NCI-H2029 (cell line): ENCODE data around the gene IGFBP4.

Source experiments
- DNase-seq: peaks from one replicate; lab custom pipeline; 2025; lab: John Stamatoyannopoulos, UW

IGFBP4 gene

GRCh38 chr17:40471846-40472732 lies 28.8 kb downstream of the IGFBP4 start:
- DNase-seq, result no peak

DNA sequence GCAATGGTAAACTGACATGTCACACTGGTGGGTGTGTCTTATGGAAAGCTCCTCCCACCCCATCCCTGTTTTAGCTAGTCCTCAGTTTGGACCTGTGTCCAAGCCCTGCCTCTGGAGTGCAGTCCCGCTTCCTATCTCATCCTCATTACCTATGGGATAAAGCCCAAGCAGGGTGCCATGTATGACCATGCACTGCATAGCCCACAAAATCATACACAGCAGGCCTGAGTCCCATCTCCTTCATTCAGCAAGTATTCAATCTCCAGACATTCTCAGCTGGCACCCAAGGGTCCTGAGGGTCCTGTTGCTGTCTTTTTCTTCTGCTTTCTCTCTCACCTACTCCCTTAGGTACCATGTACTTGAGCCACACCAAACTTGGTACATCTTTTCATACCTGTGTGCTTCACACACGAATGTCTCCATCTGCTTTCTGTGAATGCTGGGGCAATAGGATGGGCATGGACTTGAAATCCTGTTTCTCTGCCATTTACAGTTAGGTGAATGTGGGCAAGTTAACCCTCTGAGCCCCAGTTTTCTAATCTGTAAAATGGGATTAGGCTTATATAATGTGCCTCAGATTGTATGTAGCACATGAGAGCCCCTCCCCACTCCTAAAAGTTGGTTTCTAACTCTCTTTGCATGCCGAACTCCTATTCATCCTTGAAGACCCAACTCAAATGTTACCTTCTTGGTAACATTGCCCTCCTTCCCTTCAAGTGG lies 29.6 kb downstream of the IGFBP4 start:
- no peak for DNase-seq

- DNase-seq, result no peak
Measured at GRCh38 chr17:40473573-40474365, 30.5 kb downstream of the IGFBP4 start.

GRCh38 chr17:40474419-40475002 lies 31.3 kb downstream of the IGFBP4 start:
- no peak for DNase-seq

GRCh38 chr17:40475234-40475908 lies 32.1 kb downstream of the IGFBP4 start:
- no peak for DNase-seq

DNA sequence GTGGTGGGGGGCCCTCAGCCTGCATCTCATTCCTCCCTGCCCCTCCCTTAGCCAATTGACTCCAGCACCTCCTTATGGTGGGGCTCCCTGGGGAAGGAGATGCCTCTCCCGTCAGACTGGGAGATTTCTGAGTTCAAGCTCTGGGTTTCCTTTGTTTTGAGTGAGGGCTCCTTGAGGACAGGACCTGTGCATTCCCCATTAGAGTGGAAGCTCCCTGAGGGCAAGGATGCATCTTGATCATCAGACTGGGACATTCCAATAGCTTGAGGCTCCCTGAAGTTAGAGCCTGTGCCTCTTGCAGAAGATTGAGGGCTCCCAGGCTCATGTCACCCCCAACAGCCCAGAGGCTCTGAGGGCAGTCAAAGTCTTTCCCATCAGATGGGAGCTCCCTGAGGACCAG lies 34.5 kb downstream of the IGFBP4 start:
- DNase-seq, result no peak

DNA sequence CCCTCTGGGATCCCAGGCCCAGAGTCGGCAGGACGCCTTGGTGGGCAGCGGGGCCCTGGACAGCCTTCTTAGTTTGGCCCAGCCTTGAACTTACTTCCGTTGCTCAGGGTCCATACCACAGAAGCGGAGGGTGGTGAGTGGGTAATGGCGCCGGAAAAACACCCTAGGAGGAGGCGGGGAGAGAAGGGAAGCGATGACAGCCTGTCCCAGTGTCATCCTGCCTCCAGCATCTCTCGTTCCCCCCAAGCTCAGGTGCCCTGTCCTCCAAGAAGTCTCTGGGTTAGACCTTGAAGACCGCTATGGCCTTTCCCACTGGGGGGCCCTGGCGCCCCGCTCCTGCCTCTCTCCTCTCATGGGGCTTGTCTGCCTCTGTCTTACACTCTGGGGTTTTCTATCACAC lies 35.2 kb downstream of the IGFBP4 start:
- no peak for DNase-seq

- DNase-seq, result no peak
Measured at GRCh38 chr17:40479754-40480480, 36.7 kb downstream of the IGFBP4 start.

GRCh38 chr17:40480501-40481003 lies 37.3 kb downstream of the IGFBP4 start:
- DNase-seq, result no peak

DNA sequence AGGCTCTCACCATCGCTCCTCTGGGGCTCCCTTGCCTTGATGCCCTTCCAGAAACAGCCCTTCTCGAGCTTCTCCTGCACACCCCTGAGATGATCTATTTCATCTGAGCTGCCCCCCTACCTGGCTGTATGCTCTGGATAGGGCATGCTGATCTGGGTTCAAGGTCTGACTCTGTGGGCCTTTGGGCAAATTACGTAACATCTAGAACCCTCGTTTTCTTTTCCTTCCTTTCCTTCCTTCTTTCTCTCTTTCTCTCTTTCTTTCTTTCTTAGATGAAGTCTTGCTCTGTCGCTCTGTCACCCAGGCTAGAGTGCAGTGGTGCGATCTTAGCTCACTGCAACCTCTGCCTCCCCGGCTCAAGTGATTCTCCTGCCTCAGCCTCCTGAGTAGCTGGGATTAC lies 37.9 kb downstream of the IGFBP4 start:
- no peak for DNase-seq

DNA sequence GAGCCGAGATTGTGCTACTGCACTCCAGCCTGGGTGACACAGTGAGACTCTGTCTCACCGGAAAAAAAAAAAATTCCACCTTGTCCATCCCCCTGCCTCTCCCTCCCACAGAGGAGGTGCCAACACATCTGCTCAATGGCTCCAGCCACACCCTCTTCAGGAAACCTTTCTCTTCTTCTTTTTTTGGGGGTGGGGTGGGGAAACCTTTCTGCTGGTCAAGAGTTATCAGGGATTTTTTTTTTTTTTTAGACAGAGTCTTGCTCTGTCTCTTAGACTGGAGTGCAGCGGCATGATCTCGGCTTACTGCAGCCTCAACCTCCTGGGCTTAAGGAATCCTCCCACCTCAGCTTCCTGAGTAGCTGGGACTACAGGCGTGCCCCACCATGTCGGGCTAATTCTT lies 39.5 kb downstream of the IGFBP4 start:
- DNase-seq, result no peak

DNA sequence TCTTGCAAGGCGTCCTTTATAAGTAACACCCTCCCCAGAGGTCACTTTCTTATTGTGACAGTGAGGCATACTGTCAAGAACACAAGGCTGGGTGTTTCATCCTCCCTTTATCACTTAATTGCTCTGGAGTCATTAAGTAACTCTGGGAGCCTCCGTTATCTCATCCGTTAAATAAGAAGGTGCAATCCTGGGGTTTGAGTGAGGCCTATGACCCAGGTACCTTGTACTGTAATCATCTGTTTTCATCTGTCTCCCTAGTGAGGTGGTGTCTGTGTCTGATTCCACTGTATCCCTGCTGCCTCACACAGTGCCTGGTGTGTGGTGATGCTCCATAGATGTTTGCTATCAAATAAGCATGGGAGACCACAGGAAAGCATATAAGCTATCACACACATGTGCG lies 40.4 kb downstream of the IGFBP4 start:
- DNase-seq, result no peak

DNA sequence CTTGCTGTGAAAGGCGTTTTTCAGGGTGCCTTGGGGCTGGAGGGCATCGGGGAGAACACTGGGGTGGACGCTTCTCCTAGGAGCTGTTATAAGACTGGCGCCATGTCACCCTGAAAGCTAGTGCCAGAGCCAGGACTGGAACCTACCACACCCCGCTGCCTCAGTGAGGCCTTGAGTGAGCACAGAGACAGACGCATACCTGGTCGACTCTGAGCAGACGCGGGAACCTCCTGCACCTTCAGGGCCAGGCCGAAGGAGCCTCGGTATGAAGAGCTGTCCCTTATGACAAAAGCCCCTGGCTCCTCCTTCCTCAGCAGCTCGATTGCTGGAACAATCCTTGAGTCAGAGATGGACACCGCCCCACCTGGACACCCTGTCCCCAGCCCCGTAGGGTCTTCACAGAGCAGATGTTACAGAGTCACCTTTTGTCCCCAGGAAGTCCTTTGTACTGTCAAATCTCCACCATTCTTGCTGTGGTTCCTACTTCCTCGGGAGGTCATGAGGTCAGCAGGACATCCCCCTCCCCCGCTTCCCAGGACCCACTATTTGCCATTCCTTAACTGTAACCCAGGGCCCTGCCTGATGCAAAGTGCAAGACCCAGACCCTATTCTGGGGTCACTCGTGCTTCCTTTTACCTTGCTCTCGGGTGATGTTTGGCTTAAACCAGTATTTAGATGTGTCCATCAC lies 41.2 kb downstream of the IGFBP4 start:
- DNase-seq, result no peak

DNA sequence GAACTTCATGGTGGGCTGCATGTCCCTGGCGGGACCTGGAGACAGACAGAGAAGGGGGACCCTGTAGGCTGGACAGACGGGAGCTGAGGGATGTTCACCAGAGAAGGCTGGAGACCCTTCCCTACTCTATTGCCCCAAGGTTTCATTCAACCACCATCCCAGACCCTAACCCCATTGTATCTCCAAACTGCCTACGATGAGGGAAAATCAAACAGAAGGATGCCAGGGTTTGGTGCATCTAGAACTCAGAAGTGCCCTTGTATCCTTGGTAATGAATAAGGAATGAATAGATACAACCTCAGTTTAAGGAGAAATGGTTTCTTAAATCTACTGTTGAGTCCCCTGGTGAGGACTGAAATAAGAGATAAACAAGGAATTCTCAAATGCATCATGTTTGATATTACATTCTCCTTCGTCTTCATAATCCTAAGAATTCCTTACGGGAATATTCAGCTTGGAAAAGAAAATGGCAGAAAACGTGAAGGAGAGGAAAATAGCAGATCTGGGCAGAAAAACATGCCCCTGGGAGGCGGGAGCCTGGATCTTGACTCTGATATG lies 41.8 kb downstream of the IGFBP4 start:
- DNase-seq, result no peak

DNA sequence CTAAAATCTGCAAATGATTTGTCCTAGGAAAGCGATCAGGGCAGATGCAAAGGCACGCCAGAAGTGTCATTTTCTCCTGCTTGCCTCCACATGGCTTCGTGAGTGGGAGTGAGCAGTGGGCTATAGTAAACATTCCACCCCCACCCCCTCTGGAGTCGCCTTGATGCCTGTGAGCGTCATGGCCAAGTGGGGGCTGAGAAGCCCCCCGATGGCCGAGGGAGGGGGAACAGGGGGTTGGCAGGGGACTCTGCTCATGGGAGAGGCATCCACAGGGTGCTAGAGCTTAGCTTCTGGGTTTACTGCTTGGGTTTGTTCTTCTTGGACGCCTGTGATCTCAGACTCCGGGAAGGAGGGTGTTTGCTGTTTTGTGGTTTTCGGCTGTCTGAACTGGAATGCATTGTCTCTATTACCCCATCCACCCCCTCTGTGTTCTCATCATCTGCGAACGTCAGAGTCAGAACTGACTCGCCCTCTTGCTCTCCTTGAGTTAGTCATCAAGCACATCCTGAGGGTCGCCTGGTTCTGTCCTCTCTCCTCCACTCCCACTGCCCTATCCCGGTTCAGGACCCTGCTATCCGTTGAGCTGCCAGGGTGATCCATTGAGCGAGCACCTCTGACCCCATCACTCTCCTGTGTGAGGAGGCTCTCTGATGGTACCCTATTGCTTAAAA lies 42.7 kb downstream of the IGFBP4 start:
- peak; percentile 64 for DNase-seq

- DNase-seq, result no peak
Measured at GRCh38 chr17:40486522-40487370, 43.5 kb downstream of the IGFBP4 start.

DNA sequence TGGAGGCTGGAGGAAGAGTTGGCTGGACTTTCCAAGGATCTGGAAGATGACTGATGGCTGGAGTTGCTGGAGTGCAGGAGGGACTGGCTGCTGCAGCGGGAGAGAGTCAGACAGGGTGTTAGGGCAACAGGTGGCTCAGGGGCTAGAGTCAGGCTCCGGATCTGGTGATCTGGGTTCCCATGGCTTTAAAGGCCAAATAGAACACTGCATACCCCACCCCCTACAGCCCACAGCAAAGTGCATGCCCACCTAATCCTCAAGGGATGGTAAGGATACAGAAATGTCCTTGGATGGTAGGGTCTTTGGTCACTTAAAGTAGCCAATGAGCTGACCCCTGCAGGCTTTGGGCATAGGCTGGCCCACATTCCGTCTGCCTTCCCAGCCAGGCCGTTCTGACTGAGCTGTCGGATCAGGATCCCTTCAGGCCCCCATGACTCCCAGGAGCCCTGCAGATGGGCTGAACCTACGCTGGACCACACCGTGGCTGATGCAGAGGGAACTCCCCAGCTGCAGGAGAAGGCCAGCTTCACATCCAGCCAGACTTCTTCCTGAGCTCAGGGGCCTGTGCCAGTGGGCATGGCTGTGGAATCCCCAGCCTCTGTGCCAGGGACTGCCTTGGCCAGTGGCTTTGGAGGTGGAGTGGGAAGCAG lies 44.2 kb downstream of the IGFBP4 start:
- DNase-seq, result no peak
